ENCODE measurements around the gene OARD1.

OARD1 gene

DNA sequence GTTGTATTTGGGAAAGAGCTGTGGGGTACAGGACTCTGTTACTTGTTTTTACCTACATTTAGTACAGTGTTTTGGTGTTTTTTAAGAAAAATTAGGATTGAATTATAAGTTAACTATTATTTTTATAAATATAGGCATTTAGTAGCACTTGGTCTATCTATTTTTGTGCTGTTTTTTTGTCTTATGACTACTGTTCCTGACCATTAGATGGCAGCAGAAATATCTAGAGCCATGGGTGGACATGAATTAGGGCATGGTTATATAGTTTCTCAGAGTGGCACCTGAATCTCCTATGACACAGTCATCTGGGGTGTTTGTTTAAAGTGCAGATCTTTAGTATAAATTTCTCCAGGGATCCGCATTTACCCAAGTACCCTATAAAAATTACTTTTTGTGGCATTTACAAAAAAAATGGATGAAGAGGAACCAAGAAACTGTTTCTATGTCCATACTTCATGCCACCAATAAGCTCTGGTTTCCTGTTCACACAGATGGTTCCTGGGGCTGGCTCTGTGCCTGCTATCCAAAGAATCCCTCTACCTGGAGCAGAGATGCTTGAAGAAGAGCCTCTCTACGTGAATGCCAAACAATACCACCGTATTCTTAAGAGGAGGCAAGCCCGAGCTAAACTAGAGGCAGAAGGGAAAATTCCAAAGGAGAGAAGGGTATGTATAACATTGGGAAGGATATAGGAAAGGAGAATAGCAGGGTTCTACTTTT is 20.4 kb upstream of the OARD1 start:
- Histone ChIP-seq H3K4me3 (ENCODE audit: low read length) (no peak overlapping the region), H3K9me3 (ENCODE audit: control insufficient read depth, insufficient read depth, low read length) (peaks cover 1% of the 10 kb centered on the region; the same call in 1 of the 2 replicates), H3K27ac (ENCODE audit: low read length) (no peak overlapping the region), H3K27me3 (ENCODE audit: control insufficient read depth, insufficient read depth, low read length) (no peaks in the 10 kb centered on the region), H3K36me3 (ENCODE audit: control insufficient read depth, insufficient read depth, low read length) (peaks cover 33% of the 10 kb centered on the region; the same call in 1 of the 2 replicates), H3K4me1 (ENCODE audit: control insufficient read depth, insufficient read depth, low read length) (no peaks in the 10 kb centered on the region)
- no CpG with 5 or more reads among the region's 4 CpGs for WGBS (ENCODE audit: insufficient coverage, insufficient read length)
- no peak for DNase-seq (ENCODE audit: low read depth, low spot score)

DNA sequence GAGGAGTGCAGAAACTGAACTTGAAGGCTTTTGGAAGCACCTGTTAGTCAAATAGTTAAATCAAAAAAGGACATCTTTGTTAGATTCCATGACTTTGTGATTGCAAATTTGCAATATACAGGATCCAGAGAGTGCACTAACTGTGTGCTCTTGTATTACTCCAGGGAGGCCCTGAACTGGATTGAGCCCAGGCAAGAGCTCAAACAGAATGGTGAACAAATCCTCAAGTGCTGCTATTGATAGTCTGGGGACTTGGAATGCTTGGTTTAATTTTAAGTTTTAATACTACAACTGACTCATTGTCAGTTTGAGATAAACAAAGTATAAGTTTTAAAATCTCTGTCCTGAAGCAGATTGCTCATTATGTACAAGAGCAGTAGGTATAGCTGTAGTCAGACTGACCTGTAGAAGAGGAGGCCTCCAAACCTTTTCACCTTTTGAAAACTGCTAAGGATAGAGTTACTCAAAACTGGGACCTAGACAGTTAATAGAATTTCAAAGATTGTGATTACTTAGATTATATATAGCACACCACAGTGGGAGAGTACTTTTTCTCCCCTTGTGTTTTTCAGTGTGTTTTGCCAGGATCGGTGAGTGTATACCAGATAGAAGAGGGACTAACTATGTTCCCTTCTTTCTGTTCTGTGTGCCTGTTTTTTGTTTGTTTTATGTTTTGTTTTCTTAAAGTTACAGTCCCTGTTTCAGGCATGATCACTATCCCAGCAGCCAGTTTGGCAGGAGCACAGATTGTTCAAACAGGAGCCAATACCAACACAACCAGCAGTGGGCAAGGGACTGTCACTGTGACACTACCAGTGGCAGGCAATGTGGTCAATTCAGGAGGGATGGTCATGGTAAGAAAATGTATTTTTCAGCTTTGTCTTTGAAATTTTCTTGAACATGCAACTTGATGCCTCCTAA is 18.9 kb upstream of the OARD1 start:
- Histone ChIP-seq H3K4me1 (ENCODE audit: control insufficient read depth, insufficient read depth, low read length) (no peaks in the 10 kb centered on the region), H3K27ac (ENCODE audit: low read length) (no peak overlapping the region), H3K27me3 (ENCODE audit: control insufficient read depth, insufficient read depth, low read length) (no peaks in the 10 kb centered on the region), H3K36me3 (ENCODE audit: control insufficient read depth, insufficient read depth, low read length) (peaks cover 30% of the 10 kb centered on the region; the same call in 1 of the 2 replicates), H3K9me3 (ENCODE audit: control insufficient read depth, insufficient read depth, low read length) (peaks cover 1% of the 10 kb centered on the region; the same call in 1 of the 2 replicates), H3K4me3 (ENCODE audit: low read length) (no peak overlapping the region)
- no peak for DNase-seq (ENCODE audit: low read depth, low spot score)
- WGBS (ENCODE audit: insufficient coverage, insufficient read length): no CpG with 5 or more reads among the region's 1 CpG

DNA sequence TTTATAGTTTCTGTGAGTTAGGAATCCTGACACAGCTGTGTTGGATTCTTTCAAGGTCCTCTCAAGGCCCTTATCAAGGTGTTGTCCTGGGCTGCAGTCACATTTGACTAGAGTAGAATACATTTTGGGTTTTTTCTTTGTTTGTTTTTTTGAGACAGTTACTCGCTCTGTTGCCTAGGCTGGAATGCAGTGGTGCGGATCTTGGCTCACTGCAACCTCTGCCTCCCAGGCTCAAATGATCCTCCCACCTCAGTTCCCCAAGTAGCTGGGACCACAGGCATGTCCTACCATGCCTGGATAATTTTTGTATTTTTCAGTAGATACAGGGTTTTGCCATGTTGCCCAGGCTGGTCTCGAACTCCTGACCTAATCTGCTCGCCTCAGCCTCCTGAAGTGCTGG is 16.3 kb upstream of the OARD1 start:
- peaks cover 1% of the 10 kb centered on the region; the same call in 1 of the 2 replicates for H3K9me3 ChIP-seq (ENCODE audit: control insufficient read depth, insufficient read depth, low read length)
- no peak for DNase-seq (ENCODE audit: low read depth, low spot score)
- H3K4me3 ChIP-seq (ENCODE audit: low read length): no peak overlapping the region
- H3K27ac ChIP-seq (ENCODE audit: low read length): no peak overlapping the region
- H3K4me1 ChIP-seq (ENCODE audit: control insufficient read depth, insufficient read depth, low read length): no peaks in the 10 kb centered on the region
- H3K36me3 ChIP-seq (ENCODE audit: control insufficient read depth, insufficient read depth, low read length): peaks cover 20% of the 10 kb centered on the region; the same call in 1 of the 2 replicates
- H3K27me3 ChIP-seq (ENCODE audit: control insufficient read depth, insufficient read depth, low read length): no peaks in the 10 kb centered on the region
- WGBS (ENCODE audit: insufficient coverage, insufficient read length): no CpG with 5 or more reads among the region's 4 CpGs

DNA sequence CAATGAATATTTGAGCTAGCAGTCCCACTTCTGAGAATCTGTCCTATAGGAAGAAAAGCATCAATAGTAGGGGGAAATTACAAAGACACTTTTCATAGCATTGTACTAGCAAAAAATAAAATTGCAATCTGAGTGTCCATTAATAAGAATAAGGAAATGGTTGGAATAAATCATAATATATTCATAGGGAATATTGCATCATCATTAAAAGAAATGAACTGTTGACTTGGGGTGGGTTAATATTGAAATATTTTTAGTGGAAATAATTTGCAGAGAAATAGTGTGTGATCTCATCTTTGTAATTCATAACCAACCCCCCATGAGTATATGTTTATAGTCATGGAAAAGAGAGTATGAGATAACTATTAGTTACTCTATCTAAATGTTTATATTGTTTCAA is 13.0 kb upstream of the OARD1 start:
- H3K36me3 ChIP-seq (ENCODE audit: control insufficient read depth, insufficient read depth, low read length): peaks cover 14% of the 10 kb centered on the region; the same call in 1 of the 2 replicates

DNA sequence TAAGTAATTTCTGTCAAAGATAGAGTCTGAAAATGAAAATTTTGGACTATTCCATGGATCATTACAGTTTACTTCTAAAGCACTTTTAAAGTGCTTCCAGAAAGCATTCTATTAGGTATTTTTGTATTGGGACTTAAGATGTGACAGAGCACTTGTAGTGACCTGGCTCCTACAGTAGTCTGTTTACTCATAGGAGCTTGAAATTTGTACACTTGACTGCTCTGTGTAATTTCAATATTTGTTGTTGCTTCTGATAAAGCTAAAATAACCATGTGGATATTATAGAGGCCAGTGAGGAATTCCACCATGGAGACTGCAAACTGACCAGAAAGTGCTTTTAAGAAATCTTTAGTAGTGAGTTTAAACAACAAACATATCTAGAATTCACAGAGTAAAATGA is 10.9 kb upstream of the OARD1 start:
- Histone ChIP-seq H3K4me1 (ENCODE audit: control insufficient read depth, insufficient read depth, low read length) (no peaks in the 10 kb centered on the region), H3K9me3 (ENCODE audit: control insufficient read depth, insufficient read depth, low read length) (no peaks in the 10 kb centered on the region), H3K36me3 (ENCODE audit: control insufficient read depth, insufficient read depth, low read length) (peaks cover 14% of the 10 kb centered on the region; the same call in 1 of the 2 replicates), H3K27ac (ENCODE audit: low read length) (no peak overlapping the region), H3K27me3 (ENCODE audit: control insufficient read depth, insufficient read depth, low read length) (no peaks in the 10 kb centered on the region), H3K4me3 (ENCODE audit: low read length) (no peak overlapping the region)
- no peak for DNase-seq (ENCODE audit: low read depth, low spot score)

More for the DNA sequence above, 13.0 kb upstream of the OARD1 start:
- Histone ChIP-seq H3K27ac (ENCODE audit: low read length) (no peak overlapping the region), H3K4me3 (ENCODE audit: low read length) (no peak overlapping the region), H3K27me3 (ENCODE audit: control insufficient read depth, insufficient read depth, low read length) (no peaks in the 10 kb centered on the region), H3K4me1 (ENCODE audit: control insufficient read depth, insufficient read depth, low read length) (no peaks in the 10 kb centered on the region), H3K9me3 (ENCODE audit: control insufficient read depth, insufficient read depth, low read length) (peaks cover 1% of the 10 kb centered on the region; the same call in 1 of the 2 replicates)
- no peak for DNase-seq (ENCODE audit: low read depth, low spot score)

DNA sequence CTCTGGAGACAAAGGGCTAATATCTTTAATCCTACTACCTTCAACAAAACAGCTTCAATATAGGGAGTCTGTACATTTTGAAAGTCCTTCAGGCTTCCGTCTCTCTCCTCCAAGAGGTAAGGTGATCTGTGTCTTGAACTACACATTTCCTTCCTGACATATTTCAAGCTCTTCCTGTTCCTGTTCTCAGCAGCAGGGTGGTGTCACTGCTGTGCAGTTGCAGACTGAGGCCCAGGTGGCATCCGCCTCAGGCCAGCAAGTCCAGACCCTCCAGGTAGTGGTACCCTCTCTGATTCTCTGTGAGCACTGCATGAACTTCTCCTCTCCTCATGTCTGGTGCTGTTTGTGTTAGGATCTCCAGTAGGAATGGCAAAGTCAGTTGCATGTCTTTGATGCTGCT is 8.5 kb upstream of the OARD1 start:
- H3K4me3 ChIP-seq (ENCODE audit: low read length): no peak overlapping the region
- H3K27me3 ChIP-seq (ENCODE audit: control insufficient read depth, insufficient read depth, low read length): no peaks in the 10 kb centered on the region
- DNase-seq (ENCODE audit: low read depth, low spot score): no peak
- H3K36me3 ChIP-seq (ENCODE audit: control insufficient read depth, insufficient read depth, low read length): peaks cover 12% of the 10 kb centered on the region; the same call in 1 of the 2 replicates
- no peaks in the 10 kb centered on the region for H3K4me1 ChIP-seq (ENCODE audit: control insufficient read depth, insufficient read depth, low read length)
- WGBS (ENCODE audit: insufficient coverage, insufficient read length): no CpG with 5 or more reads among the region's 2 CpGs
- no peaks in the 10 kb centered on the region for H3K9me3 ChIP-seq (ENCODE audit: control insufficient read depth, insufficient read depth, low read length)
- no peak overlapping the region for H3K27ac ChIP-seq (ENCODE audit: low read length)

DNA sequence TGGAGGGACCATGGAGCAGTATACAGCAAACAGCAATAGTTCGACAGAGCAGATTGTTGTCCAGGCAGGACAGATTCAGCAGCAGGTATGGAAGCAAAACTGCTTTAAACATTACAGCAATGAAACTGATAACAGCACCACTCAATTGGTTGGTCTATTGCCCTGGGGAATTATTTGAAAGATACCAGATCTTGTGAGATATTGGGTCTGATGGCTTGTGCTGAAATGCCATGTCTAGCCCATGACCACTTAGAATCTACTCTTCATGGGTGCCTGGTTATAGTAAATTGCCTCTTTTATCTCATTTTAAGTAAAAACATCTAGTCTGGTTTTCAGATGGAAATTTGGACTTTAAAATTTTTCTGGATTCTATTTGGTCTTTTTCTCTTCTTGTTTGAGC is 6.9 kb upstream of the OARD1 start:
- H3K27ac ChIP-seq (ENCODE audit: low read length): no peak overlapping the region
- no peaks in the 10 kb centered on the region for H3K27me3 ChIP-seq (ENCODE audit: control insufficient read depth, insufficient read depth, low read length)
- H3K9me3 ChIP-seq (ENCODE audit: control insufficient read depth, insufficient read depth, low read length): no peaks in the 10 kb centered on the region
- no CpG with 5 or more reads among the region's 1 CpG for WGBS (ENCODE audit: insufficient coverage, insufficient read length)
- no peaks in the 10 kb centered on the region for H3K4me1 ChIP-seq (ENCODE audit: control insufficient read depth, insufficient read depth, low read length)
- peaks cover 12% of the 10 kb centered on the region; the same call in 1 of the 2 replicates for H3K36me3 ChIP-seq (ENCODE audit: control insufficient read depth, insufficient read depth, low read length)
- no peak overlapping the region for H3K4me3 ChIP-seq (ENCODE audit: low read length)
- no peak for DNase-seq (ENCODE audit: low read depth, low spot score)

DNA sequence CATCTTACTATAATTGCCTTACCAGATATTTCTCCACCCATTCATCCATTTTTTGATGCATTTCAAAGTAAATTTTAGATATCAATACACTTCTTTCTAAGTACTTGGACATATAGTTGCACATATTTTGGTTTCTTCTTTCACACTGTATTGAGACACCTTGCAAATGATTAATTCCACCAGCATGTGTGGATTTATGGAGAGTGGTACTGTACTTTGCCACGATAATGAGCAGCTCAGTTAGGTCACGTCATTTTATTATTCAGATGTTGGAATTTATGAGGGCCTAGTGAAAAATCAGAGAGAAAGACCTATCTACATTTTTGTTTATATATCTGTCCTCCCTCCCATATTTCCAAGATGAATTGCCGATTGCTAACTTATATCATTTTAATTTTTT is 5.9 kb upstream of the OARD1 start:
- Histone ChIP-seq H3K36me3 (ENCODE audit: control insufficient read depth, insufficient read depth, low read length) (peaks cover 11% of the 10 kb centered on the region; the same call in 1 of the 2 replicates), H3K4me3 (ENCODE audit: low read length) (no peak overlapping the region), H3K4me1 (ENCODE audit: control insufficient read depth, insufficient read depth, low read length) (no peaks in the 10 kb centered on the region), H3K27ac (ENCODE audit: low read length) (no peak overlapping the region), H3K9me3 (ENCODE audit: control insufficient read depth, insufficient read depth, low read length) (no peaks in the 10 kb centered on the region), H3K27me3 (ENCODE audit: control insufficient read depth, insufficient read depth, low read length) (no peaks in the 10 kb centered on the region)
- no CpG with 5 or more reads among the region's 3 CpGs for WGBS (ENCODE audit: insufficient coverage, insufficient read length)
- DNase-seq (ENCODE audit: low read depth, low spot score): no peak

DNA sequence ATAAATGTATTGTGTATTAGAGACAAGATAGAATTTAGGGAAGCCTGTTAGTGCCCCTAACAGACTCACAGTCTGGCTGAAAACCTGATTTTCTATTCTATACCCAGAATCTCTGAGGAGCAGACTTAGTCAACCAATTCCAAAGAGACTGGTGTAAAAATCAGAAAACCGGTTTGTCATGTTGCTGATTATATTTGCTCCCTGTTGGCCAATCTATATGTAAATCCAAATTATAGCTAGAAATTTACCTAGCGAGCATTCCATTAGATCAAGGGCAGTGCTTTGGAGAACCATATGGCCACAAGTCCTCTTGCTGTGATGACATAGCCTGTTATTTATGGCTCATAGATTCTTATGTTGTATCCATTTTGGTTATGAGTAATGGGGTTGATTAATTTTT is 5.4 kb upstream of the OARD1 start:
- Histone ChIP-seq H3K27ac (ENCODE audit: low read length) (no peak overlapping the region), H3K4me3 (ENCODE audit: low read length) (no peak overlapping the region), H3K36me3 (ENCODE audit: control insufficient read depth, insufficient read depth, low read length) (peaks cover 11% of the 10 kb centered on the region; the same call in 1 of the 2 replicates), H3K9me3 (ENCODE audit: control insufficient read depth, insufficient read depth, low read length) (no peaks in the 10 kb centered on the region), H3K4me1 (ENCODE audit: control insufficient read depth, insufficient read depth, low read length) (no peaks in the 10 kb centered on the region), H3K27me3 (ENCODE audit: control insufficient read depth, insufficient read depth, low read length) (no peaks in the 10 kb centered on the region)
- no peak for DNase-seq (ENCODE audit: low read depth, low spot score)
- WGBS (ENCODE audit: insufficient coverage, insufficient read length): no CpG with 5 or more reads among the region's 2 CpGs

DNA sequence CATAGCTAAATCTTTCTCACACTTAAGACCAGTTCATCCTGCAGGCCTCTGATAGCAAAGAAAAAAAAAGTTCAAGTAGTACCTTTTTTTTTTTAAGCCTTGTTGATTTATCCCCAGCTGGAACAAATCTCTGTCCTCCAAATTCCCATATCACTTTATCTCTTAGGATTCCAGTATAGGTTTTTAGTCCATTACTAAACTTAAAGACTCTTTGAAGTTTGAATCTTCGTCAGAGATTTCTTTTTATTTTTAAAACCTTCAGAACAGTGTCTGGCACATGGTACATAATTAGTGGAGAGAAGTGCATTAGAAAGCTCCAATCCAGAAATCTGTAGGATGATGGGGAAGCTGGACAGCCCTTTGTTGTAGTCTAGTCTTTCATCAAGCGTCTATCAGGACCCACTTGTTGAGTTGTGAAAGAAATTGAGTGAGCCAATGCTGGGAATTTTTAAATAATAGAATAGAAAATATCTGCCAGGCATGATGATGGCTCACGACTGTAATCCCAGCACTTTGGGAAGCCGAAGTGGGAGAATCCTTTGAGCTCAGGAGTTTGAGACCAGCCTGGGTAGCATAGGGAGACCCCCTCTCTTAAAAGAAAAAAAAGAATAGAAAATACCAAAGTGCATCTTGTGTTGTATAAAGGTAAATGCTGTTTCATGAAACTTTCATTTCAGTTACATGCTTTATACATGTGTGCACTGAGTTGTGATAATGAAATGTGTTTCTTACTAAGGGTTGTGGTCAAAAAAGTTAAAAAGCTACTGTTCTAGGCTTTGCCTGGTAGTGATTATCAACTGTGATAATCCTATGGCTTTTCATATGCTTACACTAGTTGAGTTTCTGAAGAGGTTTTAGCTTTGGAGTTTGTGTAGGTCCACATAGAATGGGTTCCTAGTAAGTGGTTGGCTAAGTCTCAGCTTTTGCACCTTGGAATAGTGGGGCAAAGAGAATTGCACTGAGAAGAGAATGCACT is 3.8 kb upstream of the OARD1 start:
- Histone ChIP-seq H3K4me1 (ENCODE audit: control insufficient read depth, insufficient read depth, low read length) (no peaks in the 10 kb centered on the region), H3K9me3 (ENCODE audit: control insufficient read depth, insufficient read depth, low read length) (no peaks in the 10 kb centered on the region), H3K4me3 (ENCODE audit: low read length) (no peak overlapping the region), H3K27me3 (ENCODE audit: control insufficient read depth, insufficient read depth, low read length) (no peaks in the 10 kb centered on the region), H3K27ac (ENCODE audit: low read length) (no peak overlapping the region), H3K36me3 (ENCODE audit: control insufficient read depth, insufficient read depth, low read length) (peaks cover 11% of the 10 kb centered on the region; the same call in 1 of the 2 replicates)
- DNase-seq (ENCODE audit: low read depth, low spot score): no peak
- WGBS (ENCODE audit: insufficient coverage, insufficient read length): no CpG with 5 or more reads among the region's 4 CpGs
